Measurements from ENCODE around the gene TSC22D2.

GRCh38 chr3:150464684-150465083 lies 56.6 kb downstream of the TSC22D2 start:
- no peak for TF ChIP-seq CTCF (conservative IDR thresholded peaks at IDR 0.05)
- no peak for TF ChIP-seq ZFX (IDR thresholded peaks at IDR 0.05)
